Muscle of leg (tissue), 11 donors: ENCODE measurements around the gene B3GNT2. TPM values are rescaled to one million over a fixed set of nuclear protein-coding genes. Genes with fewer than 3 reads are reported as not detected.

Source experiments
- DNase-seq: peaks from one replicate; pipeline ENCODE4 v3.0.0; 2013
- H3K27ac ChIP-seq: one replicate; pipeline ENCODE4 v1.5.1; 2013; ENCODE audit warnings: mild to moderate bottlenecking, low read length, control low read depth
- H3K27me3 ChIP-seq: one replicate; pipeline ENCODE4 v1.6.1; 2013; ENCODE audit warnings: low read length; ENCODE audit not compliant: control insufficient read depth, insufficient read depth
- H3K36me3 ChIP-seq: one replicate; pipeline ENCODE4 v1.6.1; 2013; ENCODE audit warnings: low read length; ENCODE audit not compliant: control insufficient read depth, insufficient read depth
- H3K4me1 ChIP-seq: one replicate; pipeline ENCODE4 v1.6.1; 2013; ENCODE audit warnings: low read length; ENCODE audit not compliant: control insufficient read depth, insufficient read depth
- H3K4me3 ChIP-seq: one replicate; pipeline ENCODE4 v1.5.1; 2013; ENCODE audit warnings: low read length, control low read depth
- H3K9me3 ChIP-seq: replicated peaks from 2 replicates; pipeline ENCODE4 v1.6.1; 2013; ENCODE audit warnings: low read depth, low read length; ENCODE audit not compliant: control insufficient read depth
- WGBS: methylation state at CpG from one replicate; pipeline ENCODE4 v1.1.5; 2013; ENCODE audit warnings: missing lambda C conversion rate; ENCODE audit not compliant: insufficient coverage; 5-methylcytosine and 5-hydroxymethylcytosine counted together
- polyA plus RNA-seq, 8 donors: library from polyadenylated mRNA; unstranded; fragments of 120-200 nt; gene quantifications; one replicate each; pipeline versions ENCODE4 v1.2.1 to v1.2.3, GENCODE V29; 2013; ENCODE audit warnings: inconsistent platforms in 1 of 8, low replicate concordance in 1 of 8; ENCODE audit not compliant: insufficient read length in 8 of 8, insufficient read depth in 1 of 8
- total RNA-seq: library from RNA; stranded (reverse); fragments of 120-200 nt; gene quantifications from one replicate; pipeline ENCODE4 v1.2.4, GENCODE V29; 2013

Gene B3GNT2
- total and polyA plus RNA-seq, 9 donors: 7.5 to 11.2 (median 9.0) TPM

DNA sequence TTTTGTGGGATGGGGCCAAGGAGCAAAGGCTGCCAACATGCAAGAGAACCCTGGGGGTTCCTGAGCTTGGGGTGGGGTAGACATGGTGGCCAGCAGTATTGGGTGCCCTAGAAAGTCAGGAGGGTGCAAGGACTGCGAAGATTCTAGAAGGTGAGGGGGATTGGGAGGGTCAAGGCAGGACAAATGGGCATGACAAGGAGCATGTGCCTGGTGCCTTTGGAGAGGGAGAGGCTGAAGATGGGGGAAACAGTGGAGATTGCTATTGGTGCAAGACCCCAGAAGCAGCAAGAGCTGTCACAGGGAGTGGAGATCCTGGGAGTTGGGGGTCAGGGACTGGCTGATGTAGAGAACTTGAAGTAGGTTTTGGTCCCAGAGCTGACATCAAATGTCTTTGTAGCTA is 7.5 kb downstream of the B3GNT2 start:
- H3K36me3 ChIP-seq: no peaks in the 10 kb centered on the region
- DNase-seq: no peak
- no peak overlapping the region for H3K4me3 ChIP-seq
- H3K4me1 ChIP-seq: no peaks in the 10 kb centered on the region
- no peaks in the 10 kb centered on the region for H3K27me3 ChIP-seq
- no peak overlapping the region for H3K27ac ChIP-seq
- 100% methylated on average over 1 of the region's 1 CpG for WGBS
- H3K9me3 ChIP-seq: no peaks in the 10 kb centered on the region

DNA sequence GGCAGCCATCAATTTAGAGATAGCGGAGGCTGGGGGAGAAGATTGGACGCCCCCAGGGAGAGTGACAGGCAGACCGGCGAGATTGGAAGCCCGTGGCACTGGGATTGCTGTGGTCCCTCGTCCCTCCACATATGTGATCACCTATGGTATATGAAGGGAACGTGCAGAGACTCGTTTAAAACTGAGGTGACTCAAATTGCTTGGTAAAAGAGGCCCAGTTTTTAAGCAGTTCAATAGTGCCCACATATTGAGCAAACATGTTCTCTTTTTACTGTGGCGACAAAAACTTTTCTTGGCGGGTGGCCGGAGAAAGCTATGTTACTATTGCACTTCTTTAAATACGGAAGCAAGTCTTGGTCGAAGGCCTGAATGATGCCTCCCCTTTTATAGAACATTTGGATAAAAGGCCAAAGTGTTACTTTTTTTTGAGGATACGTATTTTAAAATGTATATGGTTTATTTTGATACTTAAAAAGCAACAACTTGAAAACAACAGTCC is 9.1 kb downstream of the B3GNT2 start:
- no peaks in the 10 kb centered on the region for H3K4me1 ChIP-seq
- WGBS: 69% methylated on average over 6 of the region's 14 CpGs
- no peak overlapping the region for H3K27ac ChIP-seq
- DNase-seq: no peak
- H3K4me3 ChIP-seq: no peak overlapping the region
- H3K27me3 ChIP-seq: no peaks in the 10 kb centered on the region
- no peaks in the 10 kb centered on the region for H3K36me3 ChIP-seq
- no peaks in the 10 kb centered on the region for H3K9me3 ChIP-seq

DNA sequence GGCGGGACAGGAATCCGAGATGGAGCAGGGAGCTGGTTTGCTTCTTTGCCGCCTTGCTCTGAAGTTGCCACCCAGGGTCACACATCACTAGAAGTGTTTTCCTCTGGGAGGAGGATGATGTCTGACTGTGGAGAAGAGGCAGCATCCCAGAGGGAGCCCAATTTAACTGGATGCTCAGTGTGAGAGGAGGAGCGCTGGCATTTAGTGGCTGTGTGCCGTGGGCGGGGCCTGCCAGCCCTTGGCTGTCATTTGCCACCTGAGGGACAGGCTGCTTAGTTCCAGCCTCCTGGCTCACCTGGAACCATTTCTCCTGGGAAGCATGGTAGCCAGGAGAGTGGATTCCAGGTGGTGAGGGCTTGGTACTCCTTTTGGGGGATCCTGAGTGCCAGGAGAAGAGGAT is 9.6 kb downstream of the B3GNT2 start:
- H3K27ac ChIP-seq: no peak overlapping the region
- H3K36me3 ChIP-seq: no peaks in the 10 kb centered on the region
- H3K4me1 ChIP-seq: no peaks in the 10 kb centered on the region
- H3K9me3 ChIP-seq: no peaks in the 10 kb centered on the region
- no peaks in the 10 kb centered on the region for H3K27me3 ChIP-seq
- DNase-seq: no peak
- 76% methylated on average over 4 of the region's 6 CpGs for WGBS
- H3K4me3 ChIP-seq: no peak overlapping the region

DNA sequence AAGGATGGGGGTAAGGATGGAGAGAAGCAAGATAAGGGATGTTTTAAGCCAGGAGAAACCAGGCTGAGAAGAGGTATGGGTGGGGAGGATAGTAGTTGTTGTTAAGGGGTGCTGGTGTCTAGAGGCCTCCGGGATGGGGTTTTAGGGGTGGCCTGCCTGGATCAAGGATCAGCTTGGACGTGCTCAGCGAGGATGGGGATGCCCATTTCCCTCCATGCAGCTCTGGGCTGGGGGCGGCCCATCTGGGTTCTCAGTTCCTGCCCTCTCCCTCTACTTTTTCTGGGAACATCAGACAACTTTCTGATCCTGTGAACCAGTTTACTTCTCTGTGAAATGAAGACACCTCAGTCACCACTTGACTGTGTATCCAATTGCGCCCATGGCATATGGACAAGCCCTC is 10.1 kb downstream of the B3GNT2 start:
- no peaks in the 10 kb centered on the region for H3K27me3 ChIP-seq
- no peaks in the 10 kb centered on the region for H3K4me1 ChIP-seq
- no peaks in the 10 kb centered on the region for H3K36me3 ChIP-seq
- DNase-seq: no peak
- no peak overlapping the region for H3K27ac ChIP-seq
- no peaks in the 10 kb centered on the region for H3K9me3 ChIP-seq
- no peak overlapping the region for H3K4me3 ChIP-seq
- WGBS: 93% methylated on average over 4 of the region's 5 CpGs

DNA sequence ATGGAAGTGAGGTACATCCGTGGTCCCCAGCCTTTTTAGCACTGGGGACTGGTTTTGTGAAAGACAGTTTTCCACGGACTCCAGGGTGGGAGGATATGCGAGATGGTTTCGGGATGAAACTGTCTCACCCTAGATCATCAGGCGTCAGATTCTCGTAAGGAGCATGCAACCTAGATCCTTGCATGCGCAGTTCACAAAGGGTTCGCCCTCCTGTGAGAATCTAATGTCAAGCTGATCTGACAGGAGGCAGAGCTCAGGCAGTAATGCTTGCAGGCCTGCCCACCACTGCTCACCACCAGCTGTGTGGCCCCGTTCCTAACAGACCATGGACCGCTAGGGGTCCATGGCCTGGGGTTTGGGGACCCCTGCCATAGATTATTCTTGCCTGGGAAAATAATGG is 11.6 kb downstream of the B3GNT2 start:
- H3K4me1 ChIP-seq: no peaks in the 10 kb centered on the region
- DNase-seq: no peak
- H3K27ac ChIP-seq: no peak overlapping the region
- H3K4me3 ChIP-seq: no peak overlapping the region
- peaks cover 5% of the 10 kb centered on the region for H3K36me3 ChIP-seq
- peaks cover 7% of the 10 kb centered on the region for H3K9me3 ChIP-seq
- 97% methylated on average over 8 of the region's 10 CpGs for WGBS
- H3K27me3 ChIP-seq: no peaks in the 10 kb centered on the region

DNA sequence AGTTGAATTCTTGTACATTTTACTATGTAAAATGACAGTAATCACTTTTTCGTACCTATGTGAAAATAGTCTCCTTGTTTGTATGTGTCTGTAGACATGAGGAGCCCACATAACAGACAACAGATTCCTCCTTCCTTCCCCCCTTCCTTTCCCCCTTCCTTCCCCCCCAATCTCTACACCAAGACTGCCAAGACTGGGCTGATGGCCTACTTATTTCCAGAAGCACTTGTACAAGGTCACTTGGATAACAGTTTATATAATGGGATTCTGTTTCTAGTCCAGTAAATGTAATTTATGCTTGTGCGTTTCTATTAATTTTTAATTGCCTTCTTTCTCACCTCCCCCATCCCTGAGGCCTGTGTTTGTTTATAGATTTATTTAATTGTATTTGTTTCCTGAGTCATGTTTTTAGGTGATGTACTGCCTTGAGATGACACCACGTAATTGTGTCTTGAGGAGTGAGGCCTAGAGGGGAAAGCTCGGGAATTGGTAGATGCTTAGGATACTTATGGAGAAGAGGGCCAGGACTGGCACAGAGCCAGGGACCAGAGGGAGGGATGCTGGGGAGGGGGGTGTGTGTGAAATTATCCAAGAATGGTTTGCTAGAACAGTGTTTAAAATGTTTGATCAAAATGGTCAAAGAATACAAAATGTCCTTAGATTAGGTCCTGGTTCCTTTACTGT is 12.3 kb downstream of the B3GNT2 start:
- H3K4me1 ChIP-seq: no peaks in the 10 kb centered on the region
- H3K4me3 ChIP-seq: no peak overlapping the region
- 61% methylated on average over 2 of the region's 4 CpGs for WGBS
- no peaks in the 10 kb centered on the region for H3K27me3 ChIP-seq
- no peak for DNase-seq
- peaks cover 7% of the 10 kb centered on the region for H3K9me3 ChIP-seq
- peaks cover 5% of the 10 kb centered on the region for H3K36me3 ChIP-seq
- no peak overlapping the region for H3K27ac ChIP-seq

DNA sequence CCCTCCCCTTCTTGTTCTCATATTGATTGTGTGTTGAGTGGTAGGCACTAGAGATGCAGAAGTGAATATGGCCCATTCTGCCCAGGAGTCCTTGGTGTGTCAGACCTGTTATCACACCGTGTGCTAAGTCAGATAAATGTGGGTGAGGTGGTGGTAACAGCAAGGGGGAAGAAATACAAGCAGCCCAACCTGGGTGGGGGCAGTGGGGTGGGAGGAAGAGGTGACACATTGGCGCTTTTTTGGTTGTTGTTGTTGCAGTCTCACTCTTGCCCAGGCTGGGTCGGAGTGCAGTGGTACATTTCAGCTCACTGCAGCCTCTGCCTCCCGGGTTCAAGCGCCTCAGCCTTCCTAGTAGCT is 12.8 kb downstream of the B3GNT2 start:
- H3K36me3 ChIP-seq: peaks cover 5% of the 10 kb centered on the region
- no peak overlapping the region for H3K27ac ChIP-seq
- H3K9me3 ChIP-seq: peaks cover 7% of the 10 kb centered on the region
- no peaks in the 10 kb centered on the region for H3K27me3 ChIP-seq
- H3K4me1 ChIP-seq: no peaks in the 10 kb centered on the region
- DNase-seq: no peak
- no peak overlapping the region for H3K4me3 ChIP-seq
- 96% methylated on average over 4 of the region's 5 CpGs for WGBS

DNA sequence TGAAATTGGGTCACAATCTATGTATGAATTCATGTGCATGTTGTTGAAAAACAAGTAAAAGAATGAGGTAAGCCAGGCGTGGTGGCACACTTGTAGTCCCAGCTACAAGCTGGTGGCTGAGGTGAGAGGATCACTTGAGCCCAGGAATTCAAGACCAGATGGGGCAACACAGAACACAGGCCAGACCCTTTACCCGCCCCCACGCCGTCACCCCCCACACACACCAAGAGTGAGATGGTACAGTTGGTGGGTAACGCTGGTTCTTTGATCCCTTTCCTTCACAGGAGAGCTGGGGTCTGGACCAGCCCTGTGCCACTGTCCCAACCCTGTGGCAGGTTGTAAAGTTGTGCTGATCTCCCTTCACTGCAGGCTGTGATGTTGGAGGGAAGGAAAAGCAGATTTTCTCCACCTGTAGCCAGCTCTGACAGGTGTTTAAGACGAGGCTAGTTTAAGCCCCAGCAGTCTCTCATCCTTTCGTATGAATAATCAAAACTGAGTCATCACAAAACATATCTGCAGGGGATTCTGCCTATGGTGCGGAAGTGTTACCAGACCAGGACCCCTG is 13.6 kb downstream of the B3GNT2 start:
- peaks cover 7% of the 10 kb centered on the region for H3K9me3 ChIP-seq
- H3K4me1 ChIP-seq: no peaks in the 10 kb centered on the region
- H3K27me3 ChIP-seq: no peaks in the 10 kb centered on the region
- DNase-seq: no peak
- no peak overlapping the region for H3K4me3 ChIP-seq
- H3K27ac ChIP-seq: no peak overlapping the region
- WGBS: 86% methylated on average over 1 of the region's 8 CpGs
- H3K36me3 ChIP-seq: peaks cover 5% of the 10 kb centered on the region

DNA sequence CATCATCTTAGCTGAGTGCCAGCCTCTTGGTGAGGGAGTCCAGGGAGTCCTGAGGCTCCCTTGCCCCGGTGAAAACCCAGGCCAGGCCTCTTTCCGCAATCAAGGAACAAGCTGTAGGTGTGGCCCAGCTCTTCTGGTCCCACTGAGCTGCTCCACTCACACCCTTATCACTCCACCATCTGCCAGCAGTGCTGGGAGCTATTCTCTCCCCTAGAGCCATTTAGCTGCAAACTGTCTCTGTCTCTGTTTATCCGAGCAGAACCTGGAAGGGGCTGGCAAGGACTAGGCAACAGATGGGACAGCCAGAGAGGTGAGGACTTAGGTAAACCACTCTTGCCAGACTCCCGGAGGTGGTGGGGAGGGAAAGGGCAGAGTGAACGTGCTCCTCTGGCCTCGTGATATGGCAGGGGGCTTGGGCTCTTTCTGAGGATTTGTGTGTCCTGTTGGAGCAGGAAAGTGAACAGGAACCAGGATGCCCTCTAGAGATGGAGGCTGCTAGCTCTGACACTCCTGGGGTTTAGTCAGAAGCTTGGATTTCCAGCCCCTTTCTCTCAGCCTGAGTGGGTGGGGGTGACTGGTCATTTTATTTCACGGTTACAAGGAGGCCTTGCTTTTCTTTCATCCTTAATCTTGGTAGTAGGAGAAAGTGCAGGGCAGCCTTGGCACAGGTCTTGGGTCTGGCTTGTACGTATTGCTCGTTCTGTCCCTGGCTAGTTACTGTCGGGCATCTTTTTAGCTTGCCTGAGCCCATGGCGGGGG is 19.6 kb downstream of the B3GNT2 start:
- whole genome bisulfite sequencing: 44% methylated on average over 11 of the region's 11 CpGs
- no peak overlapping the region for H3K4me3 ChIP-seq

DNA sequence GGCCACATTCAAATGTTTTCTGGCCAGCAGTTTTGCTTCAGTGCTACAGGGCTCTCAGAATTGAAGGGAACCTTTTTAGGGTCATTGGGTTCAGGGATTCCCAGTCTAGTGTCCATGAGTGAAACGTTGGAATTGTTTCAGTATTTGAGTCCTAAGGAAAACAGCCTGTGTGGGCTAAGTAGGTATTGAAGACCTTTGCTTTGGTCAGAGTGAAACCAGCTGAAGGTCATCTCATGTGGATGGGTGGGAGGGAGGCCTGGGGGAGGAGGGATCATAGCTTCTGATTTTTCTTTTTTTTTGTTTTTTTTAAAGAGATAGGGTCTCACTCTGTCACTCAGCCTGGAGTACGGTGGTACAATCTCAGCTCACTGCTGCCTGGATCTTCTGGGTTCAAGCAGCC is 20.2 kb downstream of the B3GNT2 start:
- Histone ChIP-seq H3K36me3 (peaks cover 5% of the 10 kb centered on the region), H3K9me3 (peaks cover 9% of the 10 kb centered on the region), H3K4me1 (peaks cover 2% of the 10 kb centered on the region), H3K27ac (no peak overlapping the region), H3K4me3 (no peak overlapping the region), H3K27me3 (no peaks in the 10 kb centered on the region)
- DNase-seq: no peak
- 58% methylated on average over 2 of the region's 2 CpGs for WGBS

More for the DNA sequence above, 19.6 kb downstream of the B3GNT2 start:
- Histone ChIP-seq H3K27ac (no peak overlapping the region), H3K27me3 (no peaks in the 10 kb centered on the region), H3K36me3 (peaks cover 5% of the 10 kb centered on the region), H3K9me3 (peaks cover 9% of the 10 kb centered on the region), H3K4me1 (peaks cover 2% of the 10 kb centered on the region)
- no peak for DNase-seq
